Brain microvascular endothelial cell (primary cell): ENCODE results near the gene SHISA9.

Source experiments
- DNase-seq: peaks from one replicate; pipeline ENCODE4 v3.0.0-alpha.2; 2020
- H3K27ac ChIP-seq: fragments of 250-450 bp; sonication (Bioruptor Pico); 2 replicates; pipeline ENCODE4 v1.5.1; 2020; ENCODE audit warnings: mild to moderate bottlenecking, moderate library complexity
- H3K27me3 ChIP-seq: fragments of 250-450 bp; sonication (Bioruptor Pico); replicated peaks from 2 replicates; pipeline ENCODE4 v1.5.1; 2020; ENCODE audit warnings: mild to moderate bottlenecking
- H3K36me3 ChIP-seq: fragments of 250-450 bp; sonication (Bioruptor Pico); replicated peaks from 2 replicates; pipeline ENCODE4 v1.5.1; 2020; ENCODE audit warnings: mild to moderate bottlenecking
- H3K4me3 ChIP-seq: 2 replicates; pipeline ENCODE4 v1.5.1; 2011; ENCODE audit warnings: low read depth, mild to moderate bottlenecking, control low read depth, low read length, moderate library complexity
- in situ Hi-C: cut with HindIII; loops from 2 replicates; pipeline ENCODE4 v1.10.0; 2017; ENCODE audit warnings: low sequenced_read_pairs, low pct_ligation_motif_present
- TF ChIP-seq, protein P1 (sequence below): IDR thresholded peaks from 2 replicates; pipeline ENCODE4 v1.5.1; 2011; ENCODE audit warnings: low read depth, mild to moderate bottlenecking, moderate library complexity, low read length, control low read depth, inconsistent platforms; ENCODE audit errors: missing control alignments

The SHISA9 gene

DNA sequence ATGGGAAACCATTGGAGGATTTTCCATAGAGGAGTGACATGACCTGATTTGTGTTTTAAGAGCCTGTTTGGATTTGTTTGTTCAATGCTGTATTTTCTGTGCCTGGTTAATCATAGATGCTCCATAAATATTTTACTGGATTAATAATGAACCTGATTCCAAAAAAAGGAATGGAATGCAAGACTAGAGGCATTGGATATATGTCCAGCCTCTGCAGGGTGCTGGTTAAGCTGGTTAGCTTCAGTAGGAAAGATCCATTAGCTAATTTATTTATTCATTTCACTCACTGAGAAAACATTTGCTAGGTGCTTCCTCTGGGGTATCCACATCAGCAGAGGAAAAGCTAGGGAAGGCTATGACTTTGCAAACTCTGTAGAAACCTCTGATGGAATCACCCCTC lies 57.7 kb downstream of the SHISA9 start:
- no peak overlapping the region for H3K27ac ChIP-seq
- no peak overlapping the region for H3K4me3 ChIP-seq
- no peak for DNase-seq
- TF ChIP-seq, protein P1, sequence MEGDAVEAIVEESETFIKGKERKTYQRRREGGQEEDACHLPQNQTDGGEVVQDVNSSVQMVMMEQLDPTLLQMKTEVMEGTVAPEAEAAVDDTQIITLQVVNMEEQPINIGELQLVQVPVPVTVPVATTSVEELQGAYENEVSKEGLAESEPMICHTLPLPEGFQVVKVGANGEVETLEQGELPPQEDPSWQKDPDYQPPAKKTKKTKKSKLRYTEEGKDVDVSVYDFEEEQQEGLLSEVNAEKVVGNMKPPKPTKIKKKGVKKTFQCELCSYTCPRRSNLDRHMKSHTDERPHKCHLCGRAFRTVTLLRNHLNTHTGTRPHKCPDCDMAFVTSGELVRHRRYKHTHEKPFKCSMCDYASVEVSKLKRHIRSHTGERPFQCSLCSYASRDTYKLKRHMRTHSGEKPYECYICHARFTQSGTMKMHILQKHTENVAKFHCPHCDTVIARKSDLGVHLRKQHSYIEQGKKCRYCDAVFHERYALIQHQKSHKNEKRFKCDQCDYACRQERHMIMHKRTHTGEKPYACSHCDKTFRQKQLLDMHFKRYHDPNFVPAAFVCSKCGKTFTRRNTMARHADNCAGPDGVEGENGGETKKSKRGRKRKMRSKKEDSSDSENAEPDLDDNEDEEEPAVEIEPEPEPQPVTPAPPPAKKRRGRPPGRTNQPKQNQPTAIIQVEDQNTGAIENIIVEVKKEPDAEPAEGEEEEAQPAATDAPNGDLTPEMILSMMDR: no peak
- H3K27me3 ChIP-seq: no peaks in the 10 kb centered on the region
- H3K36me3 ChIP-seq: no peaks in the 10 kb centered on the region
- in situ Hi-C loops: no loop called here

DNA sequence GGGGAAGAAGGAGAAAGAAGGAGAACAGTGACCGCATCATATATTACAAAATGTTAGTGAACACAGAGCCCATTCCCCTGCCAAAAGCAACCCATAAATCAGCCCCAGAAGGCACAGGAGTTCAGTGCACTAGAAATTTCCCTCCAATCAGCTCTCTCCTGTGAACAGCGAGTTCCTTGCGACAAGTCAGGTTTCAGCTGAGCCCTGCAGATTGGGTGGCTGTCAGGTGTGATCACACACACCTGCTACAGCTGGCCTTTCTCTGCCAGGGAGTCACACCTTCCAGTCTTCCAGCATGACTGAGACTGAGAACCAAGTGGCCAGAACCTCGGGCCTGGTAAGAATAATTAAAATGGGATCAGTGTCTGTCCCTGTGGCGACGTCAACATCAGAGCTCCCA lies 60.2 kb downstream of the SHISA9 start:
- H3K27ac ChIP-seq: no peak overlapping the region
- DNase-seq: no peak
- no peaks in the 10 kb centered on the region for H3K36me3 ChIP-seq
- TF ChIP-seq, protein P1: no peak
- H3K27me3 ChIP-seq: no peaks in the 10 kb centered on the region
- no peak overlapping the region for H3K4me3 ChIP-seq
- in situ Hi-C loops: no loop called here

DNA sequence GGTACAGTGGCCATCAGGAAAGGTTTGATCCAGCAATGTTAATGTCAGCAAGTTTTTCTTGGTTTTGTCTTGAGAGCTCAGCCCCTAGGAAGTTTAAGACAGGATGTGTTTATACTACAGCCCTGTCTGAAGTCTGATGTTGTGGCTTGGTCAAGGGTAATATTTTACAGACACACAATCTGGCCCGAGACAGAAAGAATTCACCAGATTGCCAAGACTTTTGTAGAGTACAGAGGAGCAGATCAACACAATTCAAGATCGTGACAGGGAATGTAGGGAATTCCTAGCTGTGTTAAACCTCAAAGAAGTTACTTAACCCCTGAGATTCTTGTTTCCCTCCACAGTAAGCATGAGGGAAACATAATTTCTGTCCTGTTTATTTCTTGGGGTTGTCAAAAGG lies 63.1 kb downstream of the SHISA9 start:
- no peaks in the 10 kb centered on the region for H3K36me3 ChIP-seq
- no peak for DNase-seq
- in situ Hi-C loops: no loop called here

DNA sequence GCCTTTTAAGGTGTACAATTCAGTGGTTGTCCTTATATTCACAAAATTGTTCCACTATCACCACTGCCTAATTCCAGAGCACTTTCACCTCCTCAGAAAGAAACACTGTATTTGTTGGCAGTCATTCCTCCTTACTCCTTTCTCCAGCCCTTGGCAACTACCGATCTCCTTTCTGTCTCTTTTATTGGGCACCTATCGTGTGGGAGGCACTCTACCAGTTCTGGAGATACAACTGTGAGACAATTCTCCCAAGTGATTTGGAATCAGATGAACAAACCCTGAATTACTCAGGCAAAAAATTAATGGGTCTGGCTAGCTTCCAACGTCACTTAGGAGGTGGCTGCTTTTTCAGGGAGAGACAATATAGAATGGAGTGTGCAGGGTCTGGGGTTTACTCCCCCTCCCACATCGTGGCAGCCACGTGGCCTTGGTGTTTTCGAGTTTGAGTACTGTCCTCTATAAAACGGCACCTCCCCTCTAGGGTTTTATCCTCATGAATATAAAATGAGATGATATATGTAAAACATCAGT lies 63.9 kb downstream of the SHISA9 start:
- H3K27me3 ChIP-seq: no peaks in the 10 kb centered on the region
- H3K36me3 ChIP-seq: no peaks in the 10 kb centered on the region
- TF ChIP-seq, protein P1: no peak
- no peak for DNase-seq
- in situ Hi-C loops: no loop called here
- H3K27ac ChIP-seq: no peak overlapping the region
- H3K4me3 ChIP-seq: no peak overlapping the region

More for the DNA sequence above, 63.1 kb downstream of the SHISA9 start:
- H3K27ac ChIP-seq: no peak overlapping the region
- TF ChIP-seq, protein P1: no peak
- H3K27me3 ChIP-seq: no peaks in the 10 kb centered on the region
- no peak overlapping the region for H3K4me3 ChIP-seq

DNA sequence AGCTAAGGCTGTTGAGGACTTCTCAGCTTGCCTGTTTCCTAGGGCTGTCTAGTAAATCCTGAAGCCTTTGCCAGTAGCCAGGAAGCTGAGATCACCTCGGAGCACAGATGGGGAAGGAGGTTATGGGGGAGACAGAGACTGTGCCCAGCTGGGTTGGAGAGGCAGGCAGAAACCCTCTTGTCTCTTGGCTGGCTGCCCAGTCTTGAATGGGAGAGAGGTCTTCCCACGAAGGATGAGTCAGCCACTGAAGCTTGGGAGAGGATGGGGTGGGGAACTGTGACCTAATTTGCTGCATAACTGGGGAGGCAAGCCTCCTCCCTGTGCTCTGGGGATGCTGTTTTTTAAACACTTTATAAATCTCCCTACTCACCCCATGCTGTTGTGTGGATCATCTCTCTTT lies 69.8 kb downstream of the SHISA9 start:
- DNase-seq: peak; percentile 1
- no peak overlapping the region for H3K27ac ChIP-seq
- H3K27me3 ChIP-seq: no peaks in the 10 kb centered on the region
- TF ChIP-seq, protein P1: no peak
- H3K4me3 ChIP-seq: no peak overlapping the region
- in situ Hi-C loops: no loop called here
- H3K36me3 ChIP-seq: no peaks in the 10 kb centered on the region

DNA sequence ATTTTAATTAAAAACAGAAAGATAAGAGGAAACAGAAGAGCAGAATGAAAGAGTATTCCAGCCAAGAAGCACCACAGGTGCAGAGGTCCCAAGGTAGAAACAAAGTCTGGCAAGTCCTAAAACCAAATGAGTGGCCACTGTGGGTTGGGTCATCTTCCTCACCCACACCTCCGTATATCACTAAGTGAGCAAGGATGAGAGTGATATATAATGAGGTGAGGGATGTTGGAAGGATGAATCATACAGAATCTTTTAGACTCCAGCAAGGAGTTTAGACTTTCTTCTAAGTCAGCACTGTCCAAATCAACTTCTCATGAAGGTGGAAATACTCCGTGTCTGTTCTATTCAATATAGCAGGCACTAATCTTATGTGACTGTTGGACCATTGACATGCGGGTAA lies 70.8 kb downstream of the SHISA9 start:
- Histone ChIP-seq H3K27ac (no peak overlapping the region), H3K36me3 (no peaks in the 10 kb centered on the region), H3K4me3 (no peak overlapping the region), H3K27me3 (no peaks in the 10 kb centered on the region)
- no peak for DNase-seq
- in situ Hi-C loops: no loop called here
- TF ChIP-seq, protein P1: no peak
